SK-N-SH treated with all-trans-retinoic acid at 6 μM for 48 hours (cell line): Measurements from ENCODE around the gene SRPK3.

ENCODE experiments used
- ATAC-seq: fragments of 200-7000 bp; cut with Tn5 transposase; 3 replicates; pipeline ENCODE4 v1.9.1; 2020; ENCODE audit warnings: mild to moderate bottlenecking, moderate library complexity
- ARNTL ChIP-seq: fragments of 450-650 bp; formaldehyde crosslinking; IDR thresholded peaks from 2 replicates; pipeline ENCODE4 v1.5.0; 2020; ENCODE audit warnings: low read depth, mild to moderate bottlenecking, moderate library complexity, borderline replicate concordance
- BACH2 ChIP-seq: fragments of 250-450 bp; sonication (Bioruptor Pico); IDR thresholded peaks from 2 replicates; pipeline ENCODE4 v1.9.0; 2021; ENCODE audit warnings: mild to moderate bottlenecking, borderline replicate concordance
- CSDC2 ChIP-seq: fragments of 250-450 bp; sonication (Bioruptor Pico); IDR thresholded peaks from 2 replicates; pipeline ENCODE4 v1.5.0; 2020; ENCODE audit warnings: mild to moderate bottlenecking, moderate library complexity
- ESRRG ChIP-seq: fragments of 250-450 bp; sonication (Bioruptor Pico); IDR thresholded peaks from 2 replicates; pipeline ENCODE4 v1.6.1; 2021; ENCODE audit warnings: mild to moderate bottlenecking
- GLIS3 ChIP-seq: fragments of 250-450 bp; sonication (Bioruptor Pico); IDR thresholded peaks from 2 replicates; pipeline ENCODE4 v1.5.0; 2020; ENCODE audit warnings: mild to moderate bottlenecking, moderate library complexity
- OSR1 ChIP-seq: fragments of 250-450 bp; sonication (Bioruptor Pico); IDR thresholded peaks from 2 replicates; pipeline ENCODE4 v1.8.0; 2022; ENCODE audit warnings: moderate library complexity, mild to moderate bottlenecking, inconsistent platforms
- PPARA ChIP-seq: fragments of 250-450 bp; sonication (Bioruptor Pico); IDR thresholded peaks from 2 replicates; pipeline ENCODE4 v1.5.0; 2020; ENCODE audit warnings: mild to moderate bottlenecking, borderline replicate concordance
- RARB ChIP-seq: fragments of 250-450 bp; sonication (Bioruptor Pico); IDR thresholded peaks from 2 replicates; pipeline ENCODE4 v1.8.0; 2021; ENCODE audit warnings: mild to moderate bottlenecking, moderate library complexity
- SNAI2 ChIP-seq: fragments of 250-450 bp; sonication (Bioruptor Pico); IDR thresholded peaks from 2 replicates; pipeline ENCODE4 v1.5.0; 2020; ENCODE audit warnings: mild to moderate bottlenecking, moderate library complexity
- TCF4 ChIP-seq: fragments of 250-450 bp; sonication (Bioruptor Pico); IDR thresholded peaks from 2 replicates; pipeline ENCODE4 v1.8.0; 2021; ENCODE audit warnings: mild to moderate bottlenecking, moderate library complexity, borderline replicate concordance
- TOX ChIP-seq: fragments of 250-450 bp; sonication (Bioruptor Pico); IDR thresholded peaks from 2 replicates; pipeline ENCODE4 v1.8.0; 2021; ENCODE audit warnings: mild to moderate bottlenecking, moderate library complexity, borderline replicate concordance
- ZC3H10 ChIP-seq: fragments of 250-450 bp; sonication (Bioruptor Pico); IDR thresholded peaks from 2 replicates; pipeline ENCODE4 v1.5.1; 2021; ENCODE audit warnings: mild to moderate bottlenecking, moderate library complexity
- ZFP3 ChIP-seq: fragments of 250-450 bp; sonication (Bioruptor Pico); IDR thresholded peaks from 2 replicates; pipeline ENCODE4 v1.5.0; 2020; ENCODE audit warnings: mild to moderate bottlenecking, moderate library complexity
- ZFP30 ChIP-seq: fragments of 450-650 bp; formaldehyde crosslinking; IDR thresholded peaks from 2 replicates; pipeline ENCODE4 v1.5.0; 2022; ENCODE audit warnings: mild to moderate bottlenecking, moderate library complexity
- ZNF565 ChIP-seq: fragments of 450-650 bp; formaldehyde crosslinking; conservative IDR thresholded peaks from 2 replicates; pipeline ENCODE4 v1.5.0; 2020; ENCODE audit warnings: low read depth, mild to moderate bottlenecking, moderate library complexity
- ZNF70 ChIP-seq: fragments of 450-650 bp; formaldehyde crosslinking; IDR thresholded peaks from 2 replicates; pipeline ENCODE4 v1.5.0; 2020; ENCODE audit warnings: mild to moderate bottlenecking, moderate library complexity
- ZNF8 ChIP-seq: fragments of 450-650 bp; formaldehyde crosslinking; IDR thresholded peaks from 2 replicates; pipeline ENCODE4 v1.5.0; 2020; ENCODE audit warnings: mild to moderate bottlenecking, moderate library complexity
- TF ChIP-seq, protein P1 (sequence below): fragments of 250-450 bp; sonication (Bioruptor Pico); IDR thresholded peaks from 2 replicates; pipeline ENCODE4 v1.5.1; 2021; ENCODE audit warnings: mild to moderate bottlenecking, moderate library complexity
- TF ChIP-seq, protein P2 (sequence below): fragments of 250-450 bp; sonication (Bioruptor Pico); IDR thresholded peaks from 2 replicates; pipeline ENCODE4 v1.5.0; 2020; ENCODE audit warnings: mild to moderate bottlenecking, moderate library complexity
- TF ChIP-seq, protein P3 (sequence below): fragments of 250-450 bp; sonication (Bioruptor Pico); IDR thresholded peaks from 2 replicates; pipeline ENCODE4 v1.5.1; 2020; ENCODE audit warnings: low read depth, mild to moderate bottlenecking, moderate library complexity

The SRPK3 gene

DNA sequence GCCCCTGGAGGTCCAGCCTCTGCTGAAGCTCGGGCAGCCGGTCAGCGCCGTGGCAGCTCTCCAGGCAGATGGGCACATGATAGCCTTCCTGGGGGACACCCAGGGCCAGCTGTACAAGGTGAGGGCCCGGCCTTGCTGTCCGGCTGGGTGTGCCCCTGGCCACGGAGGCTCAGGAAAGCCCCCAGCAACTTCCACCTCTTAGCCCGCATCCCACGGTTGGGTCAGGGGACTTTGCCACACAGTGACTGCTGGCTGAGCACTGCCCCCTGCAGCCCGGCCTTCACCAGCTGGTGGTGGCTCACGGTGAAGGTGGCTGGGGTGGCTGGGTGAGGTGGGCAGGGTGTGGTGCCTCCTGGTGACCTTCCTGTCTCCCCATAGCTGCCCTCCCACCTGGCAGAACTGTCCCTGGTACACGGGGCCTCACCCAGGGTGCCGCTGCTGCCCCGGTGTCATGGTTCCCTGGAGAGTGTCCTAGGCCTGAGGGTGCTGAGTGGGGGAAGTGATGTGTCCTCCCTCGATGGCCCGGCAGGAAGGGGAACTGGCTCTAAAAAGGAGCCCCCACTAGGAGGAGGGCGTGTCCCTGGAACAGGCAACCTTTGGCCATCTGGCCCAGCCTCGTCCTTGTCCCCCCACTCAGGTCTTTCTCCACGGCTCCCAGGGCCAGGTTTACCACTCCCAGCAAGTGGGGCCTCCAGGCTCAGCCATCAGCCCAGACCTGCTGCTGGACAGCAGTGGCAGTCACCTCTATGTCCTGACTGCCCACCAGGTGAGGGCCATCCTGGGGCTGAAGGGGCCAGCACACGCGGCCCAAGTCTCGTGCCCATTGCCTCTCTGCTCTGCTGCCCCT lies 12.3 kb upstream of the SRPK3 start:
- no peak for TF ChIP-seq ZFP30
- ATAC-seq = no peak

DNA sequence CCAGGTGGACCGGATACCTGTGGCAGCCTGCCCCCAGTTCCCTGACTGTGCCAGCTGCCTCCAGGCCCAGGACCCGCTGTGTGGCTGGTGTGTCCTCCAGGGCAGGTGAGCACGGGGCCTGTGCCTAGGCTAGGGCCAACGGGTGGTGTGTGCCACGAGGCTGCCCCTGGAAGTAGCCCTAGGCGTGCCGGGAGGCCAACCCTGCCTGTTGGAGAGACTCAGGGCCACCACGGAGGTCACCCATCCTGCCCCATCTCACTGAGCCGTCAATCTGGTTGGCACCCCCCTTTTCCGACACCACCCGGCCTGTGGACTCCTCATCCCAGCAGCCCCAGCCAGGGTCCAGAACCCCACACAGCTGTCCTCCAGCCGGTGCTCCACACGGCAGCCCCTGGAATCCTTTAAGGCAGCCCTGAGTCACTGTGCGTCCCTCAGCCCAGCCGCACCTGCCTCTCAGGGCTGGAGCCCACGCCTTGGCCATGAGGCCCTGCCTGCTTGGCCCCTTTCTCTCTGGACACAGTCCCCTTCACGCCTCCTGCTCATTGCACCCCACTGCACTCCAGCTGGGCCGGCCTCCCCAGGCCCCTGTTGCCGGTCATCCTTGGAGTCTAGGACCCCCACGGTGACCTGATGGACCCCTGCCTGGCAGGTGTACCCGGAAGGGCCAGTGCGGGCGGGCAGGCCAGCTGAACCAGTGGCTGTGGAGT lies 11.5 kb upstream of the SRPK3 start:
- ATAC-seq = no peak
- TF ChIP-seq ZNF70 (CRISPR knock-in tag) (no peak), ZC3H10 (CRISPR knock-in tag) (no peak), OSR1 (CRISPR knock-in tag) (no peak)

DNA sequence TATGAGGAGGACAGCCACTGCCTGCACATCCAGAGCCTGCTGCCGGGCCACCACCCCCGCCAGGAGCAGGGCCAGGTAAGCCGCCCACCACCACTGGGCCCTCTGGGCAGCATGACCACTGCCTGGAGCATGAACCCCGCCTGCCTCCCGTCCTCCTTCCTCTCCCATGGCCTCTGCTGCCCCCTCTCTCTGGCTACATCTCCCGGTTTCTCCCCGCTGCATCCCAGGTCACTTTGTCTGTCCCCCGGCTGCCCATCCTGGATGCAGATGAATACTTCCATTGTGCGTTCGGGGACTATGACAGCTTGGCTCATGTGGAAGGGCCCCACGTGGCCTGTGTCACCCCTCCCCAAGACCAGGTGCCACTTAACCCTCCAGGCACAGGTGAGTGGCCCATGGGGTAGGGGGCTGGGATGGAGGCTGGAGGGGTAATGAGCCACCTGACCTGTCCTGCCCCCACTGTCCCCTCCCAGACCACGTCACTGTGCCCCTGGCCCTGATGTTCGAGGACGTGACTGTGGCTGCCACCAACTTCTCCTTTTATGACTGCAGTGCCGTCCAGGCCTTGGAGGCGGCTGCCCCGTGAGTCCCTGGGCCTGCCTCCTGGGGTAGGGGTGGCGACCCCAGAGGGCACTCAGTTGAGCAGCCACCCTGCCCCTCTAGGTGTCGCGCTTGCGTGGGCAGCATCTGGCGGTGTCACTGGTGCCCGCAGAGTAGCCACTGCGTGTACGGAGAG lies 10.8 kb upstream of the SRPK3 start:
- no peak for TF ChIP-seq CSDC2
- TF ChIP-seq, protein P1, sequence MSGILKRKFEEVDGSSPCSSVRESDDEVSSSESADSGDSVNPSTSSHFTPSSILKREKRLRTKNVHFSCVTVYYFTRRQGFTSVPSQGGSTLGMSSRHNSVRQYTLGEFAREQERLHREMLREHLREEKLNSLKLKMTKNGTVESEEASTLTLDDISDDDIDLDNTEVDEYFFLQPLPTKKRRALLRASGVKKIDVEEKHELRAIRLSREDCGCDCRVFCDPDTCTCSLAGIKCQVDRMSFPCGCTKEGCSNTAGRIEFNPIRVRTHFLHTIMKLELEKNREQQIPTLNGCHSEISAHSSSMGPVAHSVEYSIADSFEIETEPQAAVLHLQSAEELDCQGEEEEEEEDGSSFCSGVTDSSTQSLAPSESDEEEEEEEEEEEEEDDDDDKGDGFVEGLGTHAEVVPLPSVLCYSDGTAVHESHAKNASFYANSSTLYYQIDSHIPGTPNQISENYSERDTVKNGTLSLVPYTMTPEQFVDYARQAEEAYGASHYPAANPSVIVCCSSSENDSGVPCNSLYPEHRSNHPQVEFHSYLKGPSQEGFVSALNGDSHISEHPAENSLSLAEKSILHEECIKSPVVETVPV (CRISPR knock-in tag) = no peak
- TF ChIP-seq ZFP30 = no peak
- no peak for TF ChIP-seq ZNF70 (CRISPR knock-in tag)
- TF ChIP-seq BACH2 (CRISPR knock-in tag) = no peak
- no peak for TF ChIP-seq TOX (CRISPR knock-in tag)
- TF ChIP-seq ZC3H10 (CRISPR knock-in tag) = no peak
- no peak for TF ChIP-seq ZNF565 (CRISPR knock-in tag)
- no peak for TF ChIP-seq ZFP3
- no peak for TF ChIP-seq ARNTL (CRISPR knock-in tag)
- TF ChIP-seq SNAI2 (CRISPR knock-in tag) = no peak
- TF ChIP-seq, all 23 proteins: peak for 0
- ATAC-seq = no peak

DNA sequence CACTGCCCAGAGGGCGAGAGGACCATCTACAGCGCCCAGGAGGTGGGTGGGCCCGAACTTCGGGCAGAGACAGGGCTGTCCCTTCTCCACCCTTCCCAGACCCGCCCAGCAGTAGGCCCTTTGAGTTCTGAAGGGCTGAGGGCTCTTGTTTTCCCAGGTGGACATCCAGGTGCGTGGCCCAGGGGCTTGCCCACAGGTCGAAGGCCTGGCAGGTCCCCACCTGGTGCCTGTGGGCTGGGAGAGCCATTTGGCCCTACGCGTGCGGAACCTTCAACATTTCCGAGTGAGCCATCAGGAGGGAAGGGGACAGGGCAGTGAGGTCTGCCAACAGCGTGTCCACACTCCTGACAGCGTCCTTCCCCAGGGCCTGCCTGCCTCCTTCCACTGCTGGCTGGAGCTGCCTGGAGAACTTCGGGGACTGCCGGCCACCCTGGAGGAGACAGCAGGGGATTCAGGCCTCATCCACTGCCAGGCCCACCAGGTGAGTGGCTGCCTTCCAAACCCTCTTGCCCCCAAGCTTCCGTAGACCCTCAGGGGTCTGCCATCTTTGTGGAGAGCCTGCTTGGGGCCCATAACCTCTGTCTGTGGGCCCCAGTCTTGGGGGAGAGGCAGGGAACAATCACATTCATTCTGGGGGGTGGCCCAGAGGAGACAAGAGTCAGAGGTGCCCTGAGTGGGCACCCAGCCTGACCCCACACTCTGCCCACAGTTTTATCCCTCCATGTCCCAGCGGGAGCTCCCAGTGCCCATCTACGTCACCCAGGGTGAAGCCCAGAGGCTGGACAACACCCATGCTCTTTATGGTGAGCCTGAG lies 10.0 kb upstream of the SRPK3 start:
- no peak for ATAC-seq

More for the DNA sequence above, 10.0 kb upstream of the SRPK3 start:
- TF ChIP-seq ARNTL (CRISPR knock-in tag) (no peak), PPARA (no peak), ZNF70 (CRISPR knock-in tag) (no peak), BACH2 (CRISPR knock-in tag) (no peak), ESRRG (no peak), ZFP3 (no peak), TCF4 (CRISPR knock-in tag) (no peak), RARB (CRISPR knock-in tag) (no peak), ZNF8 (no peak), CSDC2 (no peak), ZC3H10 (CRISPR knock-in tag) (no peak), GLIS3 (no peak), OSR1 (CRISPR knock-in tag) (no peak)
- TF ChIP-seq, protein P2, sequence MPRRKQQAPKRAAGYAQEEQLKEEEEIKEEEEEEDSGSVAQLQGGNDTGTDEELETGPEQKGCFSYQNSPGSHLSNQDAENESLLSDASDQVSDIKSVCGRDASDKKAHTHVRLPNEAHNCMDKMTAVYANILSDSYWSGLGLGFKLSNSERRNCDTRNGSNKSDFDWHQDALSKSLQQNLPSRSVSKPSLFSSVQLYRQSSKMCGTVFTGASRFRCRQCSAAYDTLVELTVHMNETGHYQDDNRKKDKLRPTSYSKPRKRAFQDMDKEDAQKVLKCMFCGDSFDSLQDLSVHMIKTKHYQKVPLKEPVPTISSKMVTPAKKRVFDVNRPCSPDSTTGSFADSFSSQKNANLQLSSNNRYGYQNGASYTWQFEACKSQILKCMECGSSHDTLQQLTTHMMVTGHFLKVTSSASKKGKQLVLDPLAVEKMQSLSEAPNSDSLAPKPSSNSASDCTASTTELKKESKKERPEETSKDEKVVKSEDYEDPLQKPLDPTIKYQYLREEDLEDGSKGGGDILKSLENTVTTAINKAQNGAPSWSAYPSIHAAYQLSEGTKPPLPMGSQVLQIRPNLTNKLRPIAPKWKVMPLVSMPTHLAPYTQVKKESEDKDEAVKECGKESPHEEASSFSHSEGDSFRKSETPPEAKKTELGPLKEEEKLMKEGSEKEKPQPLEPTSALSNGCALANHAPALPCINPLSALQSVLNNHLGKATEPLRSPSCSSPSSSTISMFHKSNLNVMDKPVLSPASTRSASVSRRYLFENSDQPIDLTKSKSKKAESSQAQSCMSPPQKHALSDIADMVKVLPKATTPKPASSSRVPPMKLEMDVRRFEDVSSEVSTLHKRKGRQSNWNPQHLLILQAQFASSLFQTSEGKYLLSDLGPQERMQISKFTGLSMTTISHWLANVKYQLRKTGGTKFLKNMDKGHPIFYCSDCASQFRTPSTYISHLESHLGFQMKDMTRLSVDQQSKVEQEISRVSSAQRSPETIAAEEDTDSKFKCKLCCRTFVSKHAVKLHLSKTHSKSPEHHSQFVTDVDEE (CRISPR knock-in tag) = no peak
- TF ChIP-seq, protein P3, sequence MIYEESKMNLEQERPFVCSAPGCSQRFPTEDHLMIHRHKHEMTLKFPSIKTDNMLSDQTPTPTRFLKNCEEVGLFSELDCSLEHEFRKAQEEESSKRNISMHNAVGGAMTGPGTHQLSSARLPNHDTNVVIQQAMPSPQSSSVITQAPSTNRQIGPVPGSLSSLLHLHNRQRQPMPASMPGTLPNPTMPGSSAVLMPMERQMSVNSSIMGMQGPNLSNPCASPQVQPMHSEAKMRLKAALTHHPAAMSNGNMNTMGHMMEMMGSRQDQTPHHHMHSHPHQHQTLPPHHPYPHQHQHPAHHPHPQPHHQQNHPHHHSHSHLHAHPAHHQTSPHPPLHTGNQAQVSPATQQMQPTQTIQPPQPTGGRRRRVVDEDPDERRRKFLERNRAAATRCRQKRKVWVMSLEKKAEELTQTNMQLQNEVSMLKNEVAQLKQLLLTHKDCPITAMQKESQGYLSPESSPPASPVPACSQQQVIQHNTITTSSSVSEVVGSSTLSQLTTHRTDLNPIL (CRISPR knock-in tag) = no peak
- TF ChIP-seq, protein P1 (CRISPR knock-in tag) = no peak
- TF ChIP-seq, all 23 proteins: peak for 0
